Activated effector memory CD4-positive, alpha-beta T cell treated with Interleukin-2 at 50 U/mL for 16 hours (primary cell): ENCODE measurements around the gene BMAL1.

Experiments used
- DNase-seq: peaks from one replicate; pipeline ENCODE4 v3.0.0-alpha.2; 2020

Gene BMAL1

GRCh38 chr11:13318498-13319295 lies 41.1 kb downstream of the BMAL1 start:
- DNase-seq, result no peak

- no peak for DNase-seq
These were observed 43.1 kb downstream of the BMAL1 start for GRCh38 chr11:13320688-13321087.

- no peak for DNase-seq
These were observed 43.8 kb downstream of the BMAL1 start for GRCh38 chr11:13321431-13321830.

GRCh38 chr11:13324141-13324540 lies 46.6 kb downstream of the BMAL1 start:
- DNase-seq, result no peak

GRCh38 chr11:13324709-13325108 lies 47.1 kb downstream of the BMAL1 start:
- no peak for DNase-seq

- no peak for DNase-seq
These were observed 49.8 kb downstream of the BMAL1 start for GRCh38 chr11:13327421-13327820.

GRCh38 chr11:13328286-13328685 lies 50.7 kb downstream of the BMAL1 start:
- DNase-seq, result no peak

- DNase-seq, result no peak
These were observed 52.2 kb downstream of the BMAL1 start for GRCh38 chr11:13329670-13330356.

GRCh38 chr11:13332124-13332523 lies 54.5 kb downstream of the BMAL1 start:
- DNase-seq, result no peak

- no peak for DNase-seq
These were observed 55.9 kb downstream of the BMAL1 start for GRCh38 chr11:13333456-13333957.

- no peak for DNase-seq
These were observed 56.6 kb downstream of the BMAL1 start for GRCh38 chr11:13334034-13334786.

- peak; percentile 54 for DNase-seq
These were observed 57.7 kb downstream of the BMAL1 start for GRCh38 chr11:13335319-13335718.

- DNase-seq, result no peak
These were observed 58.8 kb downstream of the BMAL1 start for GRCh38 chr11:13336246-13336878.

GRCh38 chr11:13338019-13338426 lies 60.4 kb downstream of the BMAL1 start:
- DNase-seq, result no peak

GRCh38 chr11:13338427-13339069 lies 61.0 kb downstream of the BMAL1 start:
- DNase-seq, result no peak

GRCh38 chr11:13339195-13340153 lies 61.9 kb downstream of the BMAL1 start:
- DNase-seq, result peak; percentile 25

GRCh38 chr11:13341026-13341425 lies 63.4 kb downstream of the BMAL1 start:
- no peak for DNase-seq

- no peak for DNase-seq
These were observed 65.5 kb downstream of the BMAL1 start for GRCh38 chr11:13343067-13343466.

GRCh38 chr11:13343931-13344717 lies 66.5 kb downstream of the BMAL1 start:
- DNase-seq, result peak; percentile 48

- DNase-seq, result no peak
These were observed 67.2 kb downstream of the BMAL1 start for GRCh38 chr11:13344818-13345217.
